ENCODE measurements around the gene MRPL55.

- TF ChIP-seq CTCF (IDR thresholded peaks at IDR 0.05) (no peak), POLR2A (IDR thresholded peaks at IDR 0.05) (no peak)
These were observed 39.2 kb upstream of the MRPL55 start for GRCh38 chr1:228148196-228148861.
